GM12874 (cell line): ENCODE measurements around the gene TRHDE.

ENCODE experiments used
- TF ChIP-seq, protein P1 (sequence below): IDR thresholded peaks from 2 replicates; pipeline ENCODE4 v1.5.1; 2011; ENCODE audit warnings: low read depth, mild to moderate bottlenecking, control low read depth, low read length, moderate library complexity; ENCODE audit not compliant: insufficient read depth

Gene TRHDE

GRCh38 chr12:72647139-72647538, 375.0 kb downstream of the TRHDE start:
- TF ChIP-seq, protein P1, sequence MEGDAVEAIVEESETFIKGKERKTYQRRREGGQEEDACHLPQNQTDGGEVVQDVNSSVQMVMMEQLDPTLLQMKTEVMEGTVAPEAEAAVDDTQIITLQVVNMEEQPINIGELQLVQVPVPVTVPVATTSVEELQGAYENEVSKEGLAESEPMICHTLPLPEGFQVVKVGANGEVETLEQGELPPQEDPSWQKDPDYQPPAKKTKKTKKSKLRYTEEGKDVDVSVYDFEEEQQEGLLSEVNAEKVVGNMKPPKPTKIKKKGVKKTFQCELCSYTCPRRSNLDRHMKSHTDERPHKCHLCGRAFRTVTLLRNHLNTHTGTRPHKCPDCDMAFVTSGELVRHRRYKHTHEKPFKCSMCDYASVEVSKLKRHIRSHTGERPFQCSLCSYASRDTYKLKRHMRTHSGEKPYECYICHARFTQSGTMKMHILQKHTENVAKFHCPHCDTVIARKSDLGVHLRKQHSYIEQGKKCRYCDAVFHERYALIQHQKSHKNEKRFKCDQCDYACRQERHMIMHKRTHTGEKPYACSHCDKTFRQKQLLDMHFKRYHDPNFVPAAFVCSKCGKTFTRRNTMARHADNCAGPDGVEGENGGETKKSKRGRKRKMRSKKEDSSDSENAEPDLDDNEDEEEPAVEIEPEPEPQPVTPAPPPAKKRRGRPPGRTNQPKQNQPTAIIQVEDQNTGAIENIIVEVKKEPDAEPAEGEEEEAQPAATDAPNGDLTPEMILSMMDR: no peak

GRCh38 chr12:72658615-72659014, 386.4 kb downstream of the TRHDE start:
- TF ChIP-seq, protein P1: no peak

GRCh38 chr12:72673853-72674252, 401.7 kb downstream of the TRHDE start:
- TF ChIP-seq, protein P1: no peak

- TF ChIP-seq, protein P1: no peak
Measured at GRCh38 chr12:72676556-72676955, 404.4 kb downstream of the TRHDE start.

- TF ChIP-seq, protein P1: no peak
Measured at GRCh38 chr12:72677139-72677538, 405.0 kb downstream of the TRHDE start.

- TF ChIP-seq, protein P1: no peak
Measured at GRCh38 chr12:72677846-72678245, 405.7 kb downstream of the TRHDE start.

DNA sequence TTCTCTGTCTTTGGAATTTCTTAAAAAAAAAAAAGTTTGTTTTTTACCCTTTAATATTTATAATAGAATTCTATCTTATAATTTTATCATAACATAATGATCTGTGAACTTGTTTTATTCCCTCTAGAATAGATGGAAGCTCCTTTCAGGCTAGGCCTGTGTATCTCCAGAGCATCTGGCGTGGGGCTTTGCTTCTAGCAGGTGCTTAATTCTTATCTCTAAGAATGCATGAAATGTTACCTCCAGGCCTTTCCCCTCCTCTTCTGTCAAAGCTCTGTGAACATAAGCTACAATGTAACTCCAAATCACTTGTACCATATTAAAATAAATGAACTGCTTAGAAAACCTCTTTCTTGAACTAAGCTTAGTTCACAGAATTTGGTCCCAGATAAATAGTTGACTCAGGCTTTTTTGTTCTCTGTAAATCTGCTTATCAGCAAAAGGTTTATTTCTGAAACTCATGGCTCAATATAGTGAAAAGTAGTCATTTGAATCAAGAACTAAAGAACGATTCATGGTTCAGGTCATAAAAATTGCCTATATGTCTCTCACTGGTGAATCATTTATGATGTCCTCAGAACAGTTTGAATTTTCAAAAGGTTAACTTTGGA, 407.1 kb downstream of the TRHDE start:
- TF ChIP-seq, protein P1: no peak
